DND-41 (cell line): Measurements from ENCODE around the gene FAM131A.
A peak's percentile ranks its signal among the peaks of the same experiment; 100 is the strongest.

Source experiments
- ATAC-seq: fragments of 200-7000 bp; cut with Tn5 transposase; 3 replicates; pipeline ENCODE4 v1.9.1; 2021; ENCODE audit warnings: low read depth; ENCODE audit not compliant: insufficient read depth
- DNase-seq: peaks from one replicate; pipeline ENCODE4 v3.0.0-alpha.2; 2020
- H2AFZ ChIP-seq: 2 replicates; pipeline ENCODE4 v1.6.0; 2012; ENCODE audit warnings: low read depth, low read length
- H3K27ac ChIP-seq: 2 replicates; pipeline ENCODE4 v1.5.1; 2012; ENCODE audit warnings: low read length, inconsistent platforms
- H3K27me3 ChIP-seq: fragments of 200-600 bp; sonication (generic); 2 replicates; pipeline ENCODE4 v1.6.0; 2012; ENCODE audit warnings: low read length, mild to moderate bottlenecking, inconsistent platforms; ENCODE audit not compliant: insufficient read depth, poor library complexity
- H3K36me3 ChIP-seq: 2 replicates; pipeline ENCODE4 v1.5.1; 2012; ENCODE audit warnings: low read length, inconsistent platforms; ENCODE audit not compliant: insufficient read depth
- H3K4me1 ChIP-seq: 2 replicates; pipeline ENCODE4 v1.5.1; 2012; ENCODE audit warnings: mild to moderate bottlenecking, low read length; ENCODE audit not compliant: insufficient read depth
- H3K4me2 ChIP-seq: 2 replicates; pipeline ENCODE4 v1.6.0; 2012; ENCODE audit warnings: mild to moderate bottlenecking, moderate library complexity, low read length, inconsistent platforms; ENCODE audit not compliant: insufficient read depth
- H3K4me3 ChIP-seq, 2 experiments: fragments of 200-600 bp in 1 of 2; shearing (Covaris generic) in 1 of 2; 2 replicates each; pipeline ENCODE4 v1.5.1; 2012 to 2016; ENCODE audit warnings: inconsistent platforms in 2 of 2, low read length in 2 of 2, mild to moderate bottlenecking in 2 of 2, low read depth in 1 of 2, moderate library complexity in 1 of 2
- H3K79me2 ChIP-seq: 2 replicates; pipeline ENCODE4 v1.6.0; 2012; ENCODE audit warnings: low read length, inconsistent platforms; ENCODE audit not compliant: insufficient read depth
- H3K9ac ChIP-seq: 2 replicates; pipeline ENCODE4 v1.6.0; 2012; ENCODE audit warnings: low read depth, mild to moderate bottlenecking, inconsistent platforms, low read length, moderate library complexity
- H3K9me3 ChIP-seq: 2 replicates; pipeline ENCODE4 v1.5.1; 2012; ENCODE audit warnings: low read length, moderate library complexity, mild to moderate bottlenecking, inconsistent platforms; ENCODE audit not compliant: insufficient read depth, severe bottlenecking
- H4K20me1 ChIP-seq: 2 replicates; pipeline ENCODE4 v1.6.0; 2012; ENCODE audit warnings: low read length; ENCODE audit not compliant: insufficient read depth
- CTCF ChIP-seq: IDR thresholded peaks from 2 replicates; pipeline ENCODE4 v1.5.1; 2012; ENCODE audit warnings: borderline replicate concordance, low read length, moderate library complexity, mild to moderate bottlenecking; ENCODE audit not compliant: poor library complexity, severe bottlenecking; ENCODE audit errors: extremely low read depth
- EZH2 ChIP-seq: IDR thresholded peaks from 3 replicates; pipeline ENCODE4 v1.6.1; 2012; ENCODE audit warnings: borderline replicate concordance, low read depth, mild to moderate bottlenecking, moderate library complexity, low read length, inconsistent platforms; ENCODE audit not compliant: severe bottlenecking

FAM131A gene

GRCh38 chr3:184368116-184368515, 30.7 kb downstream of the FAM131A start:
- H3K27me3 ChIP-seq: no peaks in the 10 kb centered on the region
- no peak overlapping the region for H3K9ac ChIP-seq
- H3K36me3 ChIP-seq: peaks cover 42% of the 10 kb centered on the region

GRCh38 chr3:184368586-184369183, 31.3 kb downstream of the FAM131A start:
- Histone ChIP-seq H3K36me3 (peaks cover 42% of the 10 kb centered on the region), H4K20me1 (peaks cover 21% of the 10 kb centered on the region; the same call in 1 of the 2 replicates), H3K9ac (no peak overlapping the region), H3K4me2 (no peak overlapping the region), H3K27me3 (peaks cover 3% of the 10 kb centered on the region), H2AFZ (no peak overlapping the region), H3K79me2 (peaks cover 17% of the 10 kb centered on the region), H3K4me3 (no peak overlapping the region), H3K27ac (no peak overlapping the region), H3K9me3 (no peaks in the 10 kb centered on the region), H3K4me1 (peaks cover 17% of the 10 kb centered on the region)
- DNase-seq: no peak
- ATAC-seq: no peak
- no peak for TF ChIP-seq CTCF
- no peak for TF ChIP-seq EZH2

More at GRCh38 chr3:184368116-184368515, 30.7 kb downstream of the FAM131A start:
- Histone ChIP-seq H3K4me3 (no peak overlapping the region), H3K9me3 (no peaks in the 10 kb centered on the region), H3K27ac (no peak overlapping the region), H2AFZ (no peak overlapping the region), H4K20me1 (peaks cover 21% of the 10 kb centered on the region; the same call in 1 of the 2 replicates), H3K4me2 (no peak overlapping the region), H3K79me2 (peaks cover 22% of the 10 kb centered on the region), H3K4me1 (peaks cover 19% of the 10 kb centered on the region)
- no peak for ATAC-seq
- TF ChIP-seq EZH2 (no peak), CTCF (no peak)
- no peak for DNase-seq

- Histone ChIP-seq H2AFZ (no peak overlapping the region), H3K4me2 (no peak overlapping the region), H3K36me3 (peaks cover 26% of the 10 kb centered on the region), H3K4me1 (no peaks in the 10 kb centered on the region), H3K27me3 (peaks cover 3% of the 10 kb centered on the region), H3K9ac (no peak overlapping the region), H3K4me3 (no peak overlapping the region), H4K20me1 (peaks cover 15% of the 10 kb centered on the region; the same call in 1 of the 2 replicates), H3K79me2 (no peaks in the 10 kb centered on the region), H3K9me3 (no peaks in the 10 kb centered on the region), H3K27ac (no peak overlapping the region)
- DNase-seq (peak; percentile 74), ATAC-seq (peak; percentile 98)
- TF ChIP-seq CTCF (peak; percentile 97), EZH2 (no peak)
Observed at GRCh38 chr3:184371570-184372018, 34.2 kb downstream of the FAM131A start.
